ENCODE measurements around the gene MKKS.

Gene MKKS

DNA sequence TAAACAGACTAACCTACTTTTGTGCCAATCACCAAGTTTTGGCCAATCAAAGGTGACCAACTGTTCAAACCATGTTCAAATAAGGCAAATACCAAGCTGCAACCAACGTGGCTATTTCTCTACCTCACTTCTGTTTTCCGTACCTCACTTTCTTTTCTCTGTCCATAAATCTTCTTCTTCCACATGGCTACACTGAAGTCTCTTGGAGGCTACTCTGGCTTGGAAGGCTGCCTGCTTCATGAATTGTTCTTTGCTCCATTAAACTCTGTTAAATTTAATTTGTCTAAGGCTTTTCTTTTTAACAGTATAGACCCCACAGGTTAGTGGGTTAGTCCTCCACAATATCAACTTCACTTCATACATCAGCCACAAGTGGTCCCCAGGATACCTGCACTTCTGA is 58.8 kb downstream of the MKKS start:
- Histone ChIP-seq H3K27me3 (ENCODE audit: control insufficient read depth in 2 of 2, insufficient read depth in 2 of 2, low read length in 2 of 2) (no peaks in the 10 kb centered on the region), H3K36me3 (ENCODE audit: control insufficient read depth in 2 of 2, insufficient read depth in 2 of 2, low read length in 2 of 2) (no peaks in the 10 kb centered on the region), H3K27ac (ENCODE audit: low read depth in 2 of 2, low read length in 2 of 2) (no peak overlapping the region), H3K9me3 (ENCODE audit: control insufficient read depth in 2 of 2, low read length in 2 of 2) (no peaks in the 10 kb centered on the region), H3K9ac (ENCODE audit: low read depth in 1 of 2, low read length in 2 of 2) (no peak overlapping the region), H3K4me1 (ENCODE audit: control insufficient read depth in 2 of 2, insufficient read depth in 2 of 2, low read length in 2 of 2) (no peaks in the 10 kb centered on the region), H3K4me3 (ENCODE audit: low read length in 2 of 2) (no peak overlapping the region)

DNA sequence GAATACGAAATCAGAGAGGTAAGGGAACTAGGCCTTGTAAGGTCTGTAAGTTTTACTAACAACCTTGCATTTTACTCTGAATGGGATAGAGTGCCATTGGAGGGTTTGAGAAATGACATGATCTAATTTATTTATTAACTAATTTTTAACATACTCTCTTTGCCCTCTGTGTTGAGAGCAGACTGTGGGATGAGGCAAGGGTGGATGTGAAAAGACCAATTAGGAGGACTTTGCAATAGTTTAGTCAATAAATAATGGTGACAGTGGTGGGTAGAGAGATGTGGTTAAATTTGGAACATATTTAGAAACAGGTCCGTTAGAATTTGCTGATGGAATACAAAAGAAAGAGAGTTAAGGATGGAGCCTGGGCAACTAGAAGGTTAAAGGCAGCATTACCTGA is 60.0 kb downstream of the MKKS start:
- H3K4me1 ChIP-seq (ENCODE audit: control insufficient read depth in 2 of 2, insufficient read depth in 2 of 2, low read length in 2 of 2), result no peaks in the 10 kb centered on the region
- H3K9me3 ChIP-seq (ENCODE audit: control insufficient read depth in 2 of 2, low read length in 2 of 2), result no peaks in the 10 kb centered on the region
- H3K36me3 ChIP-seq (ENCODE audit: control insufficient read depth in 2 of 2, insufficient read depth in 2 of 2, low read length in 2 of 2), result no peaks in the 10 kb centered on the region
- no peaks in the 10 kb centered on the region for H3K27me3 ChIP-seq (ENCODE audit: control insufficient read depth in 2 of 2, insufficient read depth in 2 of 2, low read length in 2 of 2)
- no peak overlapping the region for H3K27ac ChIP-seq (ENCODE audit: low read depth in 2 of 2, low read length in 2 of 2)
- H3K9ac ChIP-seq (ENCODE audit: low read depth in 1 of 2, low read length in 2 of 2), result no peak overlapping the region
- H3K4me3 ChIP-seq (ENCODE audit: low read length in 2 of 2), result no peak overlapping the region

- Histone ChIP-seq H3K27ac (ENCODE audit: low read depth in 2 of 2, low read length in 2 of 2) (no peak overlapping the region), H3K4me1 (ENCODE audit: control insufficient read depth in 2 of 2, insufficient read depth in 2 of 2, low read length in 2 of 2) (no peaks in the 10 kb centered on the region), H3K9ac (ENCODE audit: low read depth in 1 of 2, low read length in 2 of 2) (no peak overlapping the region), H3K9me3 (ENCODE audit: control insufficient read depth in 2 of 2, low read length in 2 of 2) (no peaks in the 10 kb centered on the region), H3K27me3 (ENCODE audit: control insufficient read depth in 2 of 2, insufficient read depth in 2 of 2, low read length in 2 of 2) (no peaks in the 10 kb centered on the region), H3K36me3 (ENCODE audit: control insufficient read depth in 2 of 2, insufficient read depth in 2 of 2, low read length in 2 of 2) (no peaks in the 10 kb centered on the region), H3K4me3 (ENCODE audit: low read length in 2 of 2) (no peak overlapping the region)
These were observed 62.6 kb downstream of the MKKS start for GRCh38 chr20:10371467-10371866.

DNA sequence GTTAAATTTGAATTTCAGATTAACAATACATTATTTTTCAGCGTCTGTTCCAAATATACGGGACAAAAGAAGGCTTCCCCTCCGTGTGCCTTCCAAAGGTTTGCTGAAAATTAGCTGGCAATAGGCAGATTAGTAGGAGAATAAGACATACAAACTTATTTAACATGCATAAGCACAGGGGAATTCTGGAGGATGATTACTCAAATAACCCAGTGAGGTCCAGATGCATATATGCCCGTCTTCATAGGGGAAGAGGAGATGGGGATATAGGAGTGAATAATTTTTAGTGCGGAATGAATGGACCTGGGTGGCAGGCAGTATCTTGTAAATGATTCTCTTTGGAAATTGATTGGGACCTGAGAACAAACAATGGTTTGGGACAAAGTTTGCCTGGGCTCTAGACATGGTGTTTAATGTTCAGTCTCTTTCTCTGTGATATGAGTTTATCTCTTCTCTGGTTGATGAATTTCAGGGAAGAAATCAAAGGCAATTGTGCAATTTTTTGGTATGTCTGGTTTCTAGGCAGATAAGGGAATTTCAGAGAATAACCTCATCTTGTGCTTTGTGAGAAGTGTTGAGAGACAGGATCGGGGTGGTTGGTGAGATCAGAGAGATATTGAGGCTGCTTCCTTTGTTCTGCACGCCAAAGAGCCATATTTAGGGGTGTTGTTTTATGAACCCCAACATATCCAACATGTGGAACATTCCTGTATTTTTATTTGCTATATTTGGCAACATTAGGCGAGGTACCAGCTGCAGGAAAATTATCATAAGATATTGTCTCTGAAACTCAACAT is 63.7 kb downstream of the MKKS start:
- Histone ChIP-seq H3K36me3 (ENCODE audit: control insufficient read depth in 2 of 2, insufficient read depth in 2 of 2, low read length in 2 of 2) (no peaks in the 10 kb centered on the region), H3K9me3 (ENCODE audit: control insufficient read depth in 2 of 2, low read length in 2 of 2) (no peaks in the 10 kb centered on the region), H3K27ac (ENCODE audit: low read depth in 2 of 2, low read length in 2 of 2) (no peak overlapping the region), H3K9ac (ENCODE audit: low read depth in 1 of 2, low read length in 2 of 2) (no peak overlapping the region), H3K4me1 (ENCODE audit: control insufficient read depth in 2 of 2, insufficient read depth in 2 of 2, low read length in 2 of 2) (no peaks in the 10 kb centered on the region), H3K4me3 (ENCODE audit: low read length in 2 of 2) (no peak overlapping the region), H3K27me3 (ENCODE audit: control insufficient read depth in 2 of 2, insufficient read depth in 2 of 2, low read length in 2 of 2) (no peaks in the 10 kb centered on the region)

GRCh38 chr20:10369723-10370090 is 64.3 kb downstream of the MKKS start:
- Histone ChIP-seq H3K27me3 (ENCODE audit: control insufficient read depth in 2 of 2, insufficient read depth in 2 of 2, low read length in 2 of 2) (no peaks in the 10 kb centered on the region), H3K27ac (ENCODE audit: low read depth in 2 of 2, low read length in 2 of 2) (no peak overlapping the region), H3K9ac (ENCODE audit: low read depth in 1 of 2, low read length in 2 of 2) (no peak overlapping the region), H3K9me3 (ENCODE audit: control insufficient read depth in 2 of 2, low read length in 2 of 2) (no peaks in the 10 kb centered on the region), H3K4me1 (ENCODE audit: control insufficient read depth in 2 of 2, insufficient read depth in 2 of 2, low read length in 2 of 2) (no peaks in the 10 kb centered on the region), H3K36me3 (ENCODE audit: control insufficient read depth in 2 of 2, insufficient read depth in 2 of 2, low read length in 2 of 2) (no peaks in the 10 kb centered on the region), H3K4me3 (ENCODE audit: low read length in 2 of 2) (no peak overlapping the region)

GRCh38 chr20:10368702-10369041 is 65.3 kb downstream of the MKKS start:
- Histone ChIP-seq H3K36me3 (ENCODE audit: control insufficient read depth in 2 of 2, insufficient read depth in 2 of 2, low read length in 2 of 2) (no peaks in the 10 kb centered on the region), H3K9ac (ENCODE audit: low read depth in 1 of 2, low read length in 2 of 2) (no peak overlapping the region), H3K4me1 (ENCODE audit: control insufficient read depth in 2 of 2, insufficient read depth in 2 of 2, low read length in 2 of 2) (no peaks in the 10 kb centered on the region), H3K27ac (ENCODE audit: low read depth in 2 of 2, low read length in 2 of 2) (no peak overlapping the region), H3K4me3 (ENCODE audit: low read length in 2 of 2) (no peak overlapping the region), H3K9me3 (ENCODE audit: control insufficient read depth in 2 of 2, low read length in 2 of 2) (no peaks in the 10 kb centered on the region), H3K27me3 (ENCODE audit: control insufficient read depth in 2 of 2, insufficient read depth in 2 of 2, low read length in 2 of 2) (no peaks in the 10 kb centered on the region)

- H3K4me3 ChIP-seq (ENCODE audit: low read length in 2 of 2), result no peak overlapping the region
- no peak overlapping the region for H3K9ac ChIP-seq (ENCODE audit: low read depth in 1 of 2, low read length in 2 of 2)
- H3K4me1 ChIP-seq (ENCODE audit: control insufficient read depth in 2 of 2, insufficient read depth in 2 of 2, low read length in 2 of 2), result no peaks in the 10 kb centered on the region
- H3K27me3 ChIP-seq (ENCODE audit: control insufficient read depth in 2 of 2, insufficient read depth in 2 of 2, low read length in 2 of 2), result no peaks in the 10 kb centered on the region
- H3K36me3 ChIP-seq (ENCODE audit: control insufficient read depth in 2 of 2, insufficient read depth in 2 of 2, low read length in 2 of 2), result no peaks in the 10 kb centered on the region
- H3K9me3 ChIP-seq (ENCODE audit: control insufficient read depth in 2 of 2, low read length in 2 of 2), result no peaks in the 10 kb centered on the region
- no peak overlapping the region for H3K27ac ChIP-seq (ENCODE audit: low read depth in 2 of 2, low read length in 2 of 2)
These were observed 65.9 kb downstream of the MKKS start for GRCh38 chr20:10367943-10368701.

- H3K27ac ChIP-seq (ENCODE audit: low read depth in 2 of 2, low read length in 2 of 2), result no peak overlapping the region
These were observed 66.4 kb downstream of the MKKS start for GRCh38 chr20:10367693-10367942.

GRCh38 chr20:10366898-10367692 is 66.9 kb downstream of the MKKS start:
- no peaks in the 10 kb centered on the region for H3K27me3 ChIP-seq (ENCODE audit: control insufficient read depth in 2 of 2, insufficient read depth in 2 of 2, low read length in 2 of 2)
- no peaks in the 10 kb centered on the region for H3K4me1 ChIP-seq (ENCODE audit: control insufficient read depth in 2 of 2, insufficient read depth in 2 of 2, low read length in 2 of 2)
- no peaks in the 10 kb centered on the region for H3K36me3 ChIP-seq (ENCODE audit: control insufficient read depth in 2 of 2, insufficient read depth in 2 of 2, low read length in 2 of 2)
- no peak overlapping the region for H3K9ac ChIP-seq (ENCODE audit: low read depth in 1 of 2, low read length in 2 of 2)
- H3K27ac ChIP-seq (ENCODE audit: low read depth in 2 of 2, low read length in 2 of 2), result no peak overlapping the region
- no peaks in the 10 kb centered on the region for H3K9me3 ChIP-seq (ENCODE audit: control insufficient read depth in 2 of 2, low read length in 2 of 2)
- no peak overlapping the region for H3K4me3 ChIP-seq (ENCODE audit: low read length in 2 of 2)

More at GRCh38 chr20:10367693-10367942, 66.4 kb downstream of the MKKS start:
- no peaks in the 10 kb centered on the region for H3K4me1 ChIP-seq (ENCODE audit: control insufficient read depth in 2 of 2, insufficient read depth in 2 of 2, low read length in 2 of 2)
- H3K27me3 ChIP-seq (ENCODE audit: control insufficient read depth in 2 of 2, insufficient read depth in 2 of 2, low read length in 2 of 2), result no peaks in the 10 kb centered on the region
- no peak overlapping the region for H3K4me3 ChIP-seq (ENCODE audit: low read length in 2 of 2)
- H3K9me3 ChIP-seq (ENCODE audit: control insufficient read depth in 2 of 2, low read length in 2 of 2), result no peaks in the 10 kb centered on the region
- no peaks in the 10 kb centered on the region for H3K36me3 ChIP-seq (ENCODE audit: control insufficient read depth in 2 of 2, insufficient read depth in 2 of 2, low read length in 2 of 2)
- no peak overlapping the region for H3K9ac ChIP-seq (ENCODE audit: low read depth in 1 of 2, low read length in 2 of 2)

- H3K4me1 ChIP-seq (ENCODE audit: control insufficient read depth in 2 of 2, insufficient read depth in 2 of 2, low read length in 2 of 2), result no peaks in the 10 kb centered on the region
- H3K27ac ChIP-seq (ENCODE audit: low read depth in 2 of 2, low read length in 2 of 2), result no peak overlapping the region
- no peaks in the 10 kb centered on the region for H3K27me3 ChIP-seq (ENCODE audit: control insufficient read depth in 2 of 2, insufficient read depth in 2 of 2, low read length in 2 of 2)
- no peak overlapping the region for H3K4me3 ChIP-seq (ENCODE audit: low read length in 2 of 2)
- H3K36me3 ChIP-seq (ENCODE audit: control insufficient read depth in 2 of 2, insufficient read depth in 2 of 2, low read length in 2 of 2), result no peaks in the 10 kb centered on the region
- H3K9me3 ChIP-seq (ENCODE audit: control insufficient read depth in 2 of 2, low read length in 2 of 2), result no peaks in the 10 kb centered on the region
- no peak overlapping the region for H3K9ac ChIP-seq (ENCODE audit: low read depth in 1 of 2, low read length in 2 of 2)
These were observed 71.3 kb downstream of the MKKS start for GRCh38 chr20:10362674-10363073.

Measured in mucosa of rectum (tissue), 2 donors.